HepG2 (cell line): ENCODE results near the gene NOB1. TPM values are rescaled to one million over a fixed set of nuclear protein-coding genes. Genes with fewer than 3 reads are reported as not detected.

Experiments used
- CREB1 ChIP-seq, 2 experiments: fragments of 450-650 bp in 1 of 2; IDR thresholded peaks; 2 replicates each; pipeline ENCODE4 v1.6.1; 2016 to 2017; ENCODE audit warnings: control low read depth in 1 of 2, mild to moderate bottlenecking in 1 of 2, missing compliant biosample characterization in 1 of 2, missing genetic modification characterization in 1 of 2
- ETV6 ChIP-seq: sonication (generic); formaldehyde crosslinking; conservative IDR thresholded peaks from 2 replicates; pipeline ENCODE4 v1.4.0; 2020; ENCODE audit warnings: missing genetic modification reagents
- FOXP1 ChIP-seq, 2 experiments: fragments of 450-650 bp in 1 of 2; IDR thresholded peaks; 2 replicates each; pipeline ENCODE4 v1.6.1; 2017 to 2018; ENCODE audit warnings: antibody characterized with exemption in 1 of 2
- KLF6 ChIP-seq: IDR thresholded peaks from 2 replicates; pipeline ENCODE4 v1.8.0; 2016; ENCODE audit warnings: missing biosample characterization, missing genetic modification reagents
- KMT2A ChIP-seq: sonication (generic); formaldehyde crosslinking; IDR thresholded peaks from 2 replicates; pipeline ENCODE4 v1.4.0; 2020; ENCODE audit warnings: missing genetic modification reagents
- NKX3-1 ChIP-seq: sonication (generic); formaldehyde crosslinking; IDR thresholded peaks from 2 replicates; pipeline ENCODE4 v1.5.0; 2020; ENCODE audit warnings: missing genetic modification reagents
- NR2F1 ChIP-seq, 2 experiments: fragments of 450-650 bp in 1 of 2; formaldehyde crosslinking in 1 of 2; IDR thresholded peaks; 2 replicates each; pipeline versions ENCODE4 v1.5.0 to v1.6.1; 2016 to 2020; ENCODE audit warnings: mild to moderate bottlenecking in 1 of 2, missing compliant biosample characterization in 1 of 2, missing genetic modification reagents in 1 of 2, moderate library complexity in 1 of 2
- RFXAP ChIP-seq: sonication (generic); formaldehyde crosslinking; IDR thresholded peaks from 2 replicates; pipeline ENCODE4 v1.4.0; 2020; ENCODE audit warnings: missing genetic modification reagents, borderline replicate concordance
- SIN3A ChIP-seq: IDR thresholded peaks from 2 replicates; pipeline ENCODE4 v1.6.1; 2011; ENCODE audit warnings: low read depth, mild to moderate bottlenecking, control low read depth, low read length, borderline replicate concordance
- SKIL ChIP-seq: sonication (generic); formaldehyde crosslinking; IDR thresholded peaks from 2 replicates; pipeline ENCODE4 v1.8.0; 2022; ENCODE audit warnings: missing genetic modification reagents, mild to moderate bottlenecking, moderate library complexity, borderline replicate concordance
- TBP ChIP-seq: sonication (generic); formaldehyde crosslinking; IDR thresholded peaks from 2 replicates; pipeline ENCODE4 v1.5.0; 2020; ENCODE audit warnings: missing genetic modification reagents
- ZFP41 ChIP-seq: sonication (generic); formaldehyde crosslinking; IDR thresholded peaks from 2 replicates; pipeline ENCODE4 v1.4.0; 2020; ENCODE audit warnings: mild to moderate bottlenecking, missing genetic modification reagents, borderline replicate concordance
- ZMAT5 ChIP-seq: sonication (generic); formaldehyde crosslinking; IDR thresholded peaks from 2 replicates; pipeline ENCODE4 v1.5.0; 2020; ENCODE audit warnings: mild to moderate bottlenecking, low read depth, missing genetic modification reagents, borderline replicate concordance
- ZNF292 ChIP-seq: sonication (generic); formaldehyde crosslinking; IDR thresholded peaks from 2 replicates; pipeline ENCODE4 v1.8.1; 2022; ENCODE audit warnings: mild to moderate bottlenecking, low read depth, missing genetic modification reagents, borderline replicate concordance
- ZNF558 ChIP-seq: sonication (generic); formaldehyde crosslinking; IDR thresholded peaks from 2 replicates; pipeline ENCODE4 v1.9.0; 2022; ENCODE audit warnings: mild to moderate bottlenecking, missing genetic modification reagents, borderline replicate concordance
- ZNF567 ChIP-seq: sonication (generic); formaldehyde crosslinking; IDR thresholded peaks from 2 replicates; pipeline ENCODE4 v1.8.1; 2023; ENCODE audit warnings: mild to moderate bottlenecking, missing genetic modification reagents, borderline replicate concordance
- ZNF616 ChIP-seq: sonication (generic); formaldehyde crosslinking; IDR thresholded peaks from 2 replicates; pipeline ENCODE4 v1.5.0; 2020; ENCODE audit warnings: low read depth, mild to moderate bottlenecking, missing genetic modification reagents
- polyA plus RNA-seq, 8 experiments: library from polyadenylated mRNA; depleted of rRNA in 3 of 8; stranded (reverse) in 7 of 8; unstranded in 1 of 8; fragments of >200 nt; fragmentation: Illumina TruSeq in 4 of 8; extraction: Trizol in 4 of 8; gene quantifications; 2 replicates each; pipeline versions ENCODE4 v1.2.1 to v1.2.3, GENCODE V29; 2011 to 2016; ENCODE audit warnings: low read depth in 4 of 8, missing spikeins in 1 of 8, mixed read lengths in 1 of 8; ENCODE audit not compliant: insufficient read depth in 1 of 8
- total RNA-seq, 5 experiments: library from RNA; depleted of rRNA; stranded (reverse); fragments of >200 nt; fragmentation: Illumina TruSeq; extraction: Trizol; gene quantifications; 2 replicates each; pipeline ENCODE4 v1.2.3, GENCODE V29; 2016; ENCODE audit warnings: low read depth in 1 of 5
- TF ChIP-seq, protein P1 (sequence below): sonication (generic); formaldehyde crosslinking; IDR thresholded peaks from 2 replicates; pipeline ENCODE4 v1.5.0; 2020; ENCODE audit warnings: mild to moderate bottlenecking, missing genetic modification reagents, borderline replicate concordance
- TF ChIP-seq, protein P2 (sequence below): sonication (generic); formaldehyde crosslinking; IDR thresholded peaks from 2 replicates; pipeline ENCODE4 v1.4.0; 2020; ENCODE audit warnings: missing genetic modification reagents, borderline replicate concordance

The NOB1 gene
- total and polyA plus RNA-seq, 2 of the 13 experiments (the other 11 are each of a cell fraction or from before 2014, with no cell fraction given) = 47.1 to 162 TPM

DNA sequence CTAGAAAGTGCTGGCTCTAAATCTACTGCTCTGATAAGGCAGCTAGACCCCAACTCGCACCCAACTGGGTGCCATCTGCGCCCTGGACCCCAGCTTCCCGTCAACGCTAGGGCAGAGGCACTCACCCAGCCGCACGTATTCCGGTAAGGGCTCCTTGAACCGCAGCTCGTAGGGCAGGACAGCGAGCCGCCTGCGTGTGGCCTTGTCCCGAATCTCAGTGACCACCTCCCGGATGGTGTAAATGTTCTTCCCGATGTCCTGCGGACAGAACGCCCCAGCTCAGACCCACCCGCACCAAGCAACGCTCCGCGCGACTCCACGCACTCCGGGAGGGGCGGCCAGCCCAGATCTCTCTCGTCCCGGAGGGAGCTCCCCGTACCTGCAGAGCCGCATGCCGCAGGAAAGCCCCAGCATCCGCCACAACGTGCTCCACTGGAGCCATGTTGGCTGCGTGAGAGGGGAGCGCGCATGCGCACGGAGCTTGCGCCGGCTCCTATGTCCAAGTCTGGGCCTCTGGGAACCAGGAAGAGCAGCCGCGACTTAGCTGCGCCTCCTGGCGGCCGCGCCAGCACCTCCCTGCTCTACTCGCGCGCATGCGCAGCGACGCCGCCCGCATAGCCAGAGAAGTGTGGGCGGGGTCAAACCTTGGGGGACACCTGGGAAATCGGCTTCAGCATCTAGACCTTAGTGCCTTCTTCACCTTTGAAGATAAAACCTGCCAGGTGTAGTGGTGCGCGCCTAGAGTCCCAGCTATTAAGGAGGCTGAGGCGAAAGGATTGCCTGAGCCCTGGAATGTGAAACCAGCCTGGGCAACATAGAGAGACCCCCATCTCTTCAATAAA, at the start of gene NOB1 (continued):
- no peak for TF ChIP-seq NR2F1 (CRISPR knock-in tag; IDR thresholded peaks at IDR 0.05)
- no peak for TF ChIP-seq ZFP41 (CRISPR knock-in tag)
- peak; percentile 99 for TF ChIP-seq ZNF567 (CRISPR knock-in tag)
- TF ChIP-seq ZNF292 (CRISPR knock-in tag) = peak; percentile 92
- TF ChIP-seq, protein P1, sequence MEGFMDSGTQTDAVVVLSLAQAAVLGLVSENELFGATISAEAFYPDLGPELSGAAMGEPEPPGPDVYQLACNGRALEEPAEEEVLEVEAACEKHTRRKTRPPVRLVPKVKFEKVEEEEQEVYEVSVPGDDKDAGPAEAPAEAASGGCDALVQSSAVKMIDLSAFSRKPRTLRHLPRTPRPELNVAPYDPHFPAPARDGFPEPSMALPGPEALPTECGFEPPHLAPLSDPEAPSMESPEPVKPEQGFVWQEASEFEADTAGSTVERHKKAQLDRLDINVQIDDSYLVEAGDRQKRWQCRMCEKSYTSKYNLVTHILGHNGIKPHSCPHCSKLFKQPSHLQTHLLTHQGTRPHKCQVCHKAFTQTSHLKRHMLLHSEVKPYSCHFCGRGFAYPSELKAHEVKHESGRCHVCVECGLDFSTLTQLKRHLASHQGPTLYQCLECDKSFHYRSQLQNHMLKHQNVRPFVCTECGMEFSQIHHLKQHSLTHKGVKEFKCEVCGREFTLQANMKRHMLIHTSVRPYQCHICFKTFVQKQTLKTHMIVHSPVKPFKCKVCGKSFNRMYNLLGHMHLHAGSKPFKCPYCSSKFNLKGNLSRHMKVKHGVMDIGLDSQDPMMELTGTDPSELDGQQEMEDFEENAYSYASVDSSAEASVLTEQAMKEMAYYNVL (CRISPR knock-in tag) = peak; percentile 92; the same call in 1 of the 2 replicates
- TF ChIP-seq ETV6 (CRISPR knock-in tag) = peak; percentile 70; the same call in 1 of the 2 replicates
- no peak for TF ChIP-seq CREB1 (IDR thresholded peaks at IDR 0.05)
- TF ChIP-seq CREB1 (CRISPR knock-in tag; IDR thresholded peaks at IDR 0.05) = no peak
- peak; percentile 93 for TF ChIP-seq KMT2A
- peak; percentile 96 for TF ChIP-seq ZNF558 (CRISPR knock-in tag)
- no peak for TF ChIP-seq FOXP1 (IDR thresholded peaks at IDR 0.05)
- no peak for TF ChIP-seq FOXP1 (CRISPR knock-in tag; IDR thresholded peaks at IDR 0.05)
- TF ChIP-seq, protein P2, sequence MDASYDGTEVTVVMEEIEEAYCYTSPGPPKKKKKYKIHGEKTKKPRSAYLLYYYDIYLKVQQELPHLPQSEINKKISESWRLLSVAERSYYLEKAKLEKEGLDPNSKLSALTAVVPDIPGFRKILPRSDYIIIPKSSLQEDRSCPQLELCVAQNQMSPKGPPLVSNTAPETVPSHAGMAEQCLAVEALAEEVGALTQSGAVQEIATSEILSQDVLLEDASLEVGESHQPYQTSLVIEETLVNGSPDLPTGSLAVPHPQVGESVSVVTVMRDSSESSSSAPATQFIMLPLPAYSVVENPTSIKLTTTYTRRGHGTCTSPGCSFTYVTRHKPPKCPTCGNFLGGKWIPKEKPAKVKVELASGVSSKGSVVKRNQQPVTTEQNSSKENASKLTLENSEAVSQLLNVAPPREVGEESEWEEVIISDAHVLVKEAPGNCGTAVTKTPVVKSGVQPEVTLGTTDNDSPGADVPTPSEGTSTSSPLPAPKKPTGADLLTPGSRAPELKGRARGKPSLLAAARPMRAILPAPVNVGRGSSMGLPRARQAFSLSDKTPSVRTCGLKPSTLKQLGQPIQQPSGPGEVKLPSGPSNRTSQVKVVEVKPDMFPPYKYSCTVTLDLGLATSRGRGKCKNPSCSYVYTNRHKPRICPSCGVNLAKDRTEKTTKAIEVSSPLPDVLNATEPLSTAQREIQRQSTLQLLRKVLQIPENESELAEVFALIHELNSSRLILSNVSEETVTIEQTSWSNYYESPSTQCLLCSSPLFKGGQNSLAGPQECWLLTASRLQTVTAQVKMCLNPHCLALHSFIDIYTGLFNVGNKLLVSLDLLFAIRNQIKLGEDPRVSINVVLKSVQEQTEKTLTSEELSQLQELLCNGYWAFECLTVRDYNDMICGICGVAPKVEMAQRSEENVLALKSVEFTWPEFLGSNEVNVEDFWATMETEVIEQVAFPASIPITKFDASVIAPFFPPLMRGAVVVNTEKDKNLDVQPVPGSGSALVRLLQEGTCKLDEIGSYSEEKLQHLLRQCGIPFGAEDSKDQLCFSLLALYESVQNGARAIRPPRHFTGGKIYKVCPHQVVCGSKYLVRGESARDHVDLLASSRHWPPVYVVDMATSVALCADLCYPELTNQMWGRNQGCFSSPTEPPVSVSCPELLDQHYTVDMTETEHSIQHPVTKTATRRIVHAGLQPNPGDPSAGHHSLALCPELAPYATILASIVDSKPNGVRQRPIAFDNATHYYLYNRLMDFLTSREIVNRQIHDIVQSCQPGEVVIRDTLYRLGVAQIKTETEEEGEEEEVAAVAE (CRISPR knock-in tag) = peak; percentile 55; the same call in 1 of the 2 replicates
- peak; percentile 88; the same call in 1 of the 2 replicates for TF ChIP-seq ZNF616
- peak; percentile 67; the same call in 1 of the 2 replicates for TF ChIP-seq RFXAP
- peak; percentile 78; the same call in 1 of the 2 replicates for TF ChIP-seq SIN3A
- TF ChIP-seq KLF6 (CRISPR knock-in tag) = peak; percentile 85; the same call in 1 of the 2 replicates
- TF ChIP-seq NKX3-1 (CRISPR knock-in tag) = peak; percentile 81
- peak; percentile 94; the same call in 1 of the 2 replicates for TF ChIP-seq TBP (CRISPR knock-in tag)
- no peak for TF ChIP-seq SKIL (CRISPR knock-in tag)
- no peak for TF ChIP-seq ZMAT5
